HG02943 (cell line): Measurements from ENCODE around the gene POMP.
A peak's percentile ranks its signal among the peaks of the same experiment; 100 is the strongest.
"Not testable (repeated sequence)": the region's sequence is repeated elsewhere in the genome, so short reads cannot be mapped to it uniquely, and the experiment has no call there.

Source experiments
- ATAC-seq: cut with Tn5 transposase; IDR thresholded peaks from one replicate; pipeline ENCODE4 v1.9.1; 2021; ENCODE audit warnings: mild to moderate bottlenecking, low read depth, moderate library complexity; ENCODE audit not compliant: unreplicated experiment

POMP gene

DNA sequence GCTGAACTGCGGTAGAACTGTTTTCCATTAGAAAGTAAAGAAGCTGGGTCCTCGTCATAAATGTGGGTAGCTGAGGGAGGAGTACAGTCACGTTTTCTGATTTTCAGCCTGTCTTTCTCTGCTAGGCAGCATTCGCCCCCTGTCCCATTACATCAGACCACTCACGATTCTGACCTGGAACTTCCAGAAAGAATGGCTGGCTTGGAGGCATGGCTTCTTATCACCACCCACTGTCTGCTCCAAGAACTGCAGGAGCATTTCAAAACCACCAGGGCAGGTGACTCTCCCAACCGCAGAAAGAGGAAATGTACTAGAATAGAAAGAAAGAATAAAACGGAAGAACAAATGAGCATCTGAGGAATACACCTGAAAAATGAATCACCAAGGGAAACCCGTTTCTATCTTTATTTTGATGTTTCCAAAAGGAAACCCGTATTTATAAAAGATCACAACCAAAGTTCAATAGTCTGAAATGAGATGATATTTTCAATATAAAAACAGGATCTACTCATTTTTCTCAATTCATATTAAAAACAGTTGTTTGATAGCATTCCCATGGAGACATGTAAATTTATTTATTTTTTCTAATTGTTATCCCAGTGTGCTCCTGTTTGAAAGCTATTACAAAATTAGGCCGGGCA lies 22.1 kb upstream of the POMP start:
- peak; percentile 55 for ATAC-seq

DNA sequence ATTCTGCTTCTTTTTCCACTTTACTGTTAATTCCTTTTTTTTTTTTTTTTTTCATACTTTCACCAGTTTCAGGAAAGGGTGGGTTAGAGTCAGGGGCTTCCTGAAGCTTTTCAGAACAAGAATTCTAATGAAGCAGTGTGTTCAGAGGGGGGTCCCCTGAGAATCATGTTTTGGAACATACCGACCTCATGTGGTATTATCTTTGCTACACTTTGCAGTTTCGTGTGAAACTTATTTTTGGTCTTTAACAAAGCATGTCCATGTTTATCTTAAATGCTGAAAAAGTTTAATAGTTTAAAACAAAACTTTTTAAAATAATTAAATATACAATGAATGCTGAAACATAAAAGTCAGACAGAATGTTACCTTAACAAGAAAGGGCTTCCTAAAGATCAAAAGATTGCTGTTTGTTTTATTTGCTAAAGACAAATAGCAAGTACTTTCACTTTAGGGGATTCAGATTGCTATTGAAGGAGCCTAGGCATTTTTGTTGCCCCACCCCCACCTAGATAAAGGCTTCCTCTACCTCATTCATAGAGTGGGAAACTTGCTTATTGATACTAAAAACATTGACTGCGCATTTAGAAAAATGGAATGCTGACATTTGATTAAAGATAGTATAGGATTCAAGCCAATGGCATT lies 21.1 kb upstream of the POMP start:
- no peak for ATAC-seq

DNA sequence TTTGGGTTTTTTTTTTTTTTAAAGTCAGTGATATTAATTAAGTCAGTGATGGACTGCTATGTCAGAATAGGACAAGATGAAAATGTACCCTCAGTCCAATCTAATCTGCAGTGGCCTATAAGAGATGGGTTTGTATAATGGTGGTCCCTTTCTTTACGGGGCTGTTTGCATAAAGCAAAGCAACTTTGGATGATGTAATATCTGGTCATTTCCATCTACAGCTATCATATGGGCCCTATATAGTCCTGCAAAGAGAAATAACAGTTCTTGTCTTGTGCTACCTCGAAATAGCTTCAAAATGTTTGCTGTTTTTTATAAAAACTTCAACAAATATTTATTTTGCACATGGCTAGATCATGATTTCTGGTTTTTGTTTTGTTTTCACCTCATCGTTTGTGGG lies 20.2 kb upstream of the POMP start:
- no peak for ATAC-seq

DNA sequence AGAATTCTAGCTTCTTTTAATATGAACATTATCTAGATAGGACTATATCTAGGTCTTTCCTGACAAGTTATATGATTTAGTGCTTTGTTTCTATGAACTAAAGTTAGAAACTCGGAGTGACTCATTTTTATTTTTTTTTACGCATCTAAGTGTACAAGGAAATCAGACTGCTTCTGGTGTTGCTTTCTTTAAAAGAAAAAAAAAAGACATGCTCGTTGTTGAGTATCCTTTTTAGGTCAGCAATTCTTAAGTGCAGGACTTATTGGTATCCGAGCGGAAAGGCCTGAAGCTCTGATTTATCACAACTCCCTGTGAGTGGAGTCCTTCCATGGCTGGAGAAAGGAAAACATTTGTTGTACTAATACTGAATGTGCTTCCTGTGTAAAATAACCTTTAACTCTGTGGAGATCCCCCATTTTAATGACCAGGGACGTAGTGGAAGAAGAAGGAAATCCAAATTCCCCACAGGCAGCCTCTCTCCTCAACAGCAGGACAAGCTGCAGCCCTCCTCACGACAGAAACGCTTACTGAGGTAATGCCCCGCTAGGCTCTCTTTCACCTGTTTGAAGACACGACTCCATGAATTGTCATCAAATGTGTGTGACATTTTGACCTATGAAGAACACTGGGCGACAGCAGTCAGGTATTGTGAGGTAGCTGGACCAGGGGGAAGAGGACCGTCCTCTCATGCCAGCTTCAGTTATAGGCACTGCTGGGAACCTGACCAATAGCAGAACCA lies 17.9 kb upstream of the POMP start:
- no peak for ATAC-seq

DNA sequence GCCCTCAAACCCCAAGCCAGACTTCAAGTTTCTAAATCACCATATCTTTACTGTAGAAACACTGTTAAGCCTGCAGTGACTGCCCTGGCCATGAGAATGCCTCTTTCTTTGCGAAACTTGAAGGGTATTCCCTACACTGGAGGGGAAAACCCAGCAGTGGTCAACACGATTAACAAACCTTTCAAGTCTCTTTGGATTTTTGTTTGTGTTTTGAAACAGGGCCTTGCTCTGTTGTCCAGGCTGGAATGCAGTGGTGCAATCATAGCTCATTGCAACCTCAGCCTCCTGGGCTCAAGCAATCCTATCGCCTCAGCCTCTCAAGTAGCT lies 17.4 kb upstream of the POMP start:
- peak; percentile 55 for ATAC-seq

DNA sequence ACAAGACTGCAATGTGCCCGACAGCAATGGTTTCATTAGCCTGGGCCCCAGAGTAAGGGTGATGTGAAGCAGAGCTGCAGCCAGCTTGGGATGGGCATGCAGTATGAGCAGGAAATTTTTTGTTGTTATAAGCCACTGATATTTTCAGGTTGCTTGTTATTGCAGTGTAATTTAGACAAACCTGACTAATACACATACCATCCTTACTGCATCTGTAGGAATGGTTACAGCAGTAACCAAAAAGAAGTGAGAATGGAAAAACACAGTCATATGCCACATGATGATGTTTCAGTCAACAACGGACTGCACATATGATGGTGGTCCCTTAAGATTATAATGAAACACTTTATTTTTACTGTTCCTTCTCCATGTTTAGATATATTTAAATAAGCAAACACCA lies 8.6 kb upstream of the POMP start:
- no peak for ATAC-seq

DNA sequence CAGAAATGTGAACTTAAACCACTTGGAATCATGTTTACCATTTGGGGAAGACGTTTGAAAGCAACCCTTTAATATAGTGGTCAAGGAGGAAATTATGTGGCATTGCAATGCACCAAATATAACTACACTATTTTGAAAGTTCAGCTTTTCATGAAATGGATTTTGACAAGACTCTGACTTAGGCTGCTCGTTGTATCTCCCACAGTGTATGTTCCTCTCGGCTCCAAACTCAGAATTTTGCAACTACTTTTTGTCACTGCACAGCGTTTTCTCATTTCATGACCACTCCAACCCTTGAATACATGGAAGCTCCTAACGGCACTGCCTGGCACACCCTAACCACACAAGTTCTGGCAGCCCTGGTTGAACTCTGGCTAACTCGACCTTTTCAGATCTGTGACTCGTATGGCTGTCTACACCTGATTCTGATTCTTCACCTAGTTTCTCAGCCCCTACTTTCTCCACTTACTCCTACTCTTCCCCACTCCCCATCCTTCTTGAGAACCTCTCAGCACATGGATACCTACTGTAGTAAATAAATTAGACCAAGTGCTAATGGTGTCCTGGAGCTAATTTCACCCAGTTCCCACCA lies 7.0 kb upstream of the POMP start:
- ATAC-seq, result no peak

DNA sequence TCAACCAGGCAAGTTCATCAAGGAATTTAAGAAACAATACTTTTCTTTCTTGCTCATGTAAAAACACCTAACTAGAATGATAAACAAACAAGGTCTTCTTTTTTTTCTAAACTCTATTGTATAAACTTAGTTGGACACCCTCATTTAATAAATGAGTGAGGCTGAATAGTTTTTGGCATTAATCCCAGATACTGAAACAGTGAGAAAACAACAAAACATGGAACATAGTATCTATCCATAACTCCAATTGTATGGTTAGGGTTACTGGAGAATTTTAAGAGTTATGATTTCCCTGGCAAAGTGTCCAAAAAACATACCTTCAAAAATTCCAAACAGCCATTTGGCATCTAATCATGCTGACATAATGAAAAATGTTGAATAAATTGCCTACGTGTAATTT lies 5.8 kb upstream of the POMP start:
- ATAC-seq, result no peak

DNA sequence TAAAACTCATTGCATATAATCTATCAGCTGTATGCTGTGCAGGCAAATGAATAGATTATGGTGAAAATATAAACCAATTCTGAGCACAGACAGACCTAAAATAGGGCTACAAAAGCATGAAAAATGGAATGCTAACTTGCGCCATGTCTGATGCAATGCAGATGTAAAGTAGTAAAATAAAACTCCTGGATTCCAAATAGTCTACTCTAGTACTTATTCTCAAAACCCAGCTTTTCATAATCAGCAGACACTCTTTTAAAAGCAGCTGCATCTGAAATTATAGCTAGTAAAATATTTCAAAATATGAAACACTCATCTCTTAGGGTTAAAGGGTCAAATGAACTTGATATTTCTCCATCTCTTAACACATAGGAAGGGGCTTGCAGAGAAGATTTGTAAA lies 4.7 kb upstream of the POMP start:
- no peak for ATAC-seq

DNA sequence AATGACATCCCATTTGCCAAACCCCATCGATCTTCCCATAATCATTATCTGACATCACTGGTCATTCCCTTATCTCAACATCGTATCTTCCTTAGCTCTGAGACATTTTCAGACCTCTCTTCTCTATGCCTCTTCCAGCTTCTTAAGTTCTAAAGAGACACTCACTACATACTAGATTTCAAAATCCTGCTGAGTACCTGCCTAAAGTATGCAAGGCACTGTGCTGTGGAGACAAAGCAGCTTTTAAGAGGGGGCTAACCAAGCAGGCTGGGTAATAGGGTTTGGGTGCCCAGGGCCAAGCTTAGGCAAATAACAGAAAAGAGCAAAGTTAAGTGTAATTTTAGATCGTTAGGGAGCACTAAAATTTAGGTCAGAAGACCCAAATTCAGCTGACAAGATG lies 3.4 kb upstream of the POMP start:
- ATAC-seq, result no peak

DNA sequence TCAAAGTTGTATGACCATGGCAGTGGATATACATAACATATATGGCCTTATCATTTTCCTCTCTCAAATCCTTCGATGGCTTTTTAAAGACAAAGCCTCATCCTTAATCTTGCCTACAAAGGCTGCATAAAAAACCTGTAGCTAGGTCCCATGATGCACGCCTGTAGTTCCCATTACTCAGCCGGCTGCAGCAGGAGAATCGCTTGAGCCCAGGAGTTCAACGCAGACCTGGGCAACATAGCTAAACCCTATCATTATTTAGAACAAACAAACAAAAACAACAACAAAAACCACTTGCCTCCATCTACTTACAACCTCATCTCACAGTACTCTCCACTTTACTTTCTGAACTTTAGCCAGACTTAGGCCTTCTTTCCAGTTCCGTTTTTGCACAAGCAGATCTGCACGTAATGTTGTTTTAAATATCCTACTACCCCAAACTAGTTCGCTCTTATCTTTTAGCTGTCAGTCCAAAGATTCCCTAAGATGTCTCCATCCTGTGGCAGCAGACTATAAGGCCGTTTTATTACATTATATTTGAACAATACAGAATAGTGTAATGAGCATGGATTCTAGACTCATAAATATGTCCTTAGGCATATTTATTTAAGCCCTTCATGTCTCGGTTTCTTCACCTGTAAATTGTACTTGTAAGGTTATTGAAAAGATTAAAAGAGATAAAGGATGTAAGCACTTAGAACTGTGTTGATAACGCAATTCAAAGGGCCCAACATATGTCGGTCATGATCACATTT lies 969 bp upstream of the POMP start:
- ATAC-seq, result no peak

DNA sequence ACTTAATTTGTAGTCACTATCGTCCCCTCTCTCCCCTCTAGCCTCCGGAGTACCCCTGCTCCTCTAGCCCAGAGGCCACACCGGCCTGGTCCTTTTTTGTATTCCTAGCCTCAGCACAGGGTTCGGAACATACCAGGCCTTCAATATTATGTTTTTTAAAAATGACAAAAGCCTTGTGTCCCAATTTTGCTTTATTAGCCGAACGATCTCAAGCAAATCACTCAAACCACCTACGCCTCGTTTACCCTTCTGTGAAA lies 463 bp upstream of the POMP start:
- peak; percentile 24 for ATAC-seq

DNA sequence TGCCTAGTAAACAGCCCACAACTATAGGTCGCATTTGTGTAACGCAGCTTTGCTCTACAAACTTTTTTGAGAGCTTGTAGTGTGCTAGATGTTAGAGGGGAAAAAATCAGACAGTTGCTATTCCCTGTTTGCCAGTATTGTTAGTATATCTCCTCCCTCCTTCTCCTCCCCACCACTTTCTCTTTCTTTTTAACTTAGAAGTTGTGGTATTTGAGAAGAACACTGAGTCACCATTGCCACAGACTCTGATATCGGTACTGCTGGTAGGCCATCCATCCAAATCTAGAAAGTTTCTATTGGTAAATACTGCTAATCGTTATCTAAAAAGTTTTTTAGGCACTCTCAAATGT lies 666 bp downstream of the POMP start:
- peak; percentile 26 for ATAC-seq

DNA sequence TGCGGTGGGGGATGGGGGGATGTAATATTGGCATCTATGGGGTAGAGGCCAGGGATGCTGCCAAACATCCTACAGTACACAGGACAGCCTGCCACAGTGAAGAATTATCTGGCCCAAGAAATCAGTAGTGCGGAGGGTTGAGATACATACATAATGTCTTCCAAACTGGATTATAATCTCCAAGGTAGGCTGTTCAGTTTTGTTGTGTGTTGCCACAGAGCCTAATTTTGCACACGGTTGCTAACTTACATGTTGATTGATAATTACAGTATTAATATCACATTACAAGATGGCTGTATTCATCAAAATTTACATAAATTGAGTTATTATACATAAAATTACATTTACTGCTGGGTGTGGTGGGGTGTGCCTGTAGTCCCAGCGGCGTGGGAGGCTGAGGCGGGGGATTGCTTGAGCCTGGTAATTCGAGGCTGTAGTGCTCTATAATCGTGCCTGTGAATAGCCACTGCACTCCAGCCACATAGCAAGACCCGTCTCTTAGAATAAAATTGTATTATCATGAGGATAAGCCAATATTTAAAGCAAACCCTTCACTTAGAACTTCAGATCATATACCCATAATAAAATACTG lies 8.1 kb downstream of the POMP start:
- no peak for ATAC-seq

DNA sequence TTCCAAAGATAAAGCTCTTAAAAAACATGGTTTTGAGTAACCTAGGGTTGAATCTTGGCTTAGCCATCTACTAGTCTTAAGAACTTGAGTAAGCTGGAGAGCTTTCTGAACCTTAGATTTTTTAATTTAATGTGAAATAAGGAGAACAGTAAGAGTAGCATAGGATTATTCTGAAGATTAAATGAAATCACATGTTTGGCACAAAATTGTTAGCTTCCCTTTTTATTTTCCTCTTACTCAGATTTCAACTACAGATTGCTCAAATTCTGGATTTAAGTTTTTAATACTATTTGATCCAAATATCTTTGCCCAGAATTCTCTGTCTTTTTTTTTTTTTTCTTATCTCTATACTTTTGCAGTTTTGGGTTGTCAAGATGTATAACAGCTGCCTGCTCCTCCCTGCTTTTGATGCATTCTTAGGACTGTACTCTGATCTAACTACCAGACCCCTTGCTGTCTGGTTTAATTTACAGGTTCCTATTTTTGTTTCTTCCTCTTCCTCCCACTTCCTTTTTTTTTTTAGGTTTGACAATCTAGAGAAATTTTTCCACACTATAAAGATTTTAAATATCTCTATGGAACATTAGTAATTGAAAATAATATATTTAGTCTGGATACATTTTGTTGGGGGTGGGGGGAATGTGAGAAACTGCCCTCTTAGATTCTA lies 12.3 kb downstream of the POMP start:
- no peak for ATAC-seq

DNA sequence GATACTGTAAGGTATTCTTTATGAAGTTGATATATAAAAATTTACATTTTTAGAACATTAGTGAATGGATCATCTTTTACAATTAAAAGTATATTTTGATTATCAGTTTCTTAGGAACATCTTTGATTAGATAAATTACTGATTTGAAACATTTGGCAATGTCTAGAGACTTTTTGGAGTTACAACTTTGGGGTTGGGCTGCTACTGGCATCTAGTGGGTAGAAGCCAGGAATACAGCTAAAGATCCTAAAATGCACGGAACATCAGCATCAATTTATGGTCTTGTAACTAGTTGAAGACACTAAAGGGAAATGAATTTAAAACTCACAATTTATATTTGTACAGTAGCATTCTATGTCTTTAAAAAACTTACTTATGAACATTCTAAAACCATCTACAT lies 19.9 kb downstream of the POMP start:
- no peak for ATAC-seq

DNA sequence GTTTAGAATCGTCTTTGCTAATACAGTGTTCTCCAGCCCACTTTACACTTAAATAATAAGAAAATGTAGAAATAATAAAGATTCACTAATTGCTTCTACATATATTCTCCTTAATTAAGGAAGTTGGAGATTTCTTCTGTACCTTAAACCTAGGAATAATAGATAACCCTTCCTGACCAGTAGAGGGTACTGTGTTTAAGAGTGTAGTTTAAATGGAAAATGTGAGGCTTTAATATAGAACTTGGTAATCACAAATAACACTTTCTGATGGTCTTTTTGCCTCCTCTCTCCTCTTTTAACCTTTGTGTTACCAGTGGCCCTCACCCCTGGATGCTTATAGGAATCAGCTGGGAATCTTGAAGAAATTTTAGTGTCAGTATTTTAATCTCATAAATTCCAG lies 20.7 kb downstream of the POMP start:
- ATAC-seq, result no peak

DNA sequence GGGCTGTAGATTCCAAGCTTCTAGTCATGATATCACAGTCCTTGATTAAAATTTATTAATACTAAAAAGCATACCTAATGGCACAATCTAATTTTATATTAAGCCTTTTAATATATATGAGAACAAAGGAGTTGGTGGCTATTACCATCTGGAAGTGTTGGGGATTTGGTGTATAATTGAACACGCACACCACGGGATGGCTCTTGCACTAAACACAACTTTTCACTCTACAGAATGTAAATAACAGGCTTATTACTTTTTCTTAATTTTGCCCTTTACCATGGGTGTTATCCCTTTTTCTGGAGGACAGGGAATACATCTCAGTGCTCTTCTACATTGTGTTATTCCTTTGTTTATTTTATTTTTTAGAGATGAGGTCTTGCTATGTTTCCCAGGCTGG lies 21.6 kb downstream of the POMP start:
- no peak for ATAC-seq

DNA sequence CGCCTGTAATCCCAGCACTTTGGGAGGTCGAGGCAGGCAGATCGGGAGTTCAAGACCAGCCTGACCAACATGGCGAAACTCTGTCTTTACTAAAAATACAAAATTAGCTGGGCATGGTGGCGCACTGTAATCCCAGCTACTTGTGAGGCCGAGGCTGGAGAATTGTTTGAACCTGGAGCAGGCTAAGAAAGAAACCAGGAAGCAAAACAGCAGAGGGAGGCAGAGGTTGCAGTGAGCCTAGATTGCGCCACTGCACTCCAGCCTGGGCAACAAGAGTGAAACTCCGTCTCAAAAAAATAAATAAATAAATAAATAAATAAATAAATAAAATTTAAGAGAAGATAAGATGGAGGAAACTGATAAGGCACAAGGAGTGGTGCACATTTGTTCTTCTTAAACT lies 24.2 kb downstream of the POMP start:
- ATAC-seq, result not testable (repeated sequence)

DNA sequence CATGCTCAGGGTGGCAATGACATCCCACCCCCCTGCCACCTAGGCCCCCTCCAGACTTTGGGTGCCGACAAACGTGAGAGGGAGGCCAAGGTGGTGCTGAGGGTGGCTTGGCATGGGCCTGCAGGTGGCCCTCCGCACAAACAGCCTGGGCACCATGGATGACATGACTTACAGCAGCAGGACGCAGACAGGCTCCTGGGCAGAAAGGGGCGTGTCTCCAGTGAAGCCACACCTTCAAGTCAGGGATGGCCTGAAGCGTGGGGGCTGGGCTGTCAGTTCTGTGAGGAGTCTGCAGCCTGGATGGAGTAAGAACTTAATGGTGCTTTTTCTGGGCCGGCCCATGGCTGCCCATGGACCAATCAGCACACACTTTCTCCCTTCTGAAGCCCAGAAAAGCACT lies 25.3 kb downstream of the POMP start:
- no peak for ATAC-seq

DNA sequence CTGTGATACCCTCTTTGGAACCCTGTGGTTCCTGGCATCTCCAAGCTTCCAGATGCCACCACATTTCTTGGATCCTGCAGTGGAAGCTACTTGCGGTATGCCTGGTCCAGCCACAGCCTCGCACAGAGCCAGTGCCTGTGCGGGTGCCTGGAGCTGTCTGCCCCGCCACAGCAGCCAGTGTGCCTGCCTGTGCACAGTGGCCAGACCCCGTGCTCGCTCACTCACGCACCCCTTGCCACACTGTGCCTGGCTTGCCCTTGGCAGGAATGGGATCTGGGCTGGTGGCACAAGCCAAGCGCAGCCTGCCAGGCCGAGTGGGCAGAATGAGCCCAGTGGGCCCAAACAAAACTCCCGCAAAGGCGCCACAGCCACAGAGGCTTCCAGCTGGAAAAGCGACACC lies 26.2 kb downstream of the POMP start:
- no peak for ATAC-seq
